Measurements from ENCODE around the gene TSPY10. TPM values are rescaled to one million over a fixed set of nuclear protein-coding genes. Genes with fewer than 3 reads are reported as not detected.
"Not testable (repeated sequence)": the region's sequence is repeated elsewhere in the genome, so short reads cannot be mapped to it uniquely, and the experiment has no call there.

Gene TSPY10, protein sequence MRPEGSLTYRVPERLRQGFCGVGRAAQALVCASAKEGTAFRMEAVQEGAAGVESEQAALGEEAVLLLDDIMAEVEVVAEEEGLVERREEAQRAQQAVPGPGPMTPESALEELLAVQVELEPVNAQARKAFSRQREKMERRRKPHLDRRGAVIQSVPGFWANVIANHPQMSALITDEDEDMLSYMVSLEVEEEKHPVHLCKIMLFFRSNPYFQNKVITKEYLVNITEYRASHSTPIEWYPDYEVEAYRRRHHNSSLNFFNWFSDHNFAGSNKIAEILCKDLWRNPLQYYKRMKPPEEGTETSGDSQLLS
- not detected in 2 replicates for total RNA-seq (2016; rRNA removed; fragmentation: Illumina TruSeq; extraction: Trizol)
- not detected in 2 replicates for total RNA-seq (2016; cell fraction: cytosol; rRNA removed; fragmentation: Illumina TruSeq; extraction: Trizol; ENCODE audit: low read depth)
- total RNA-seq (2016; cell fraction: insoluble cytoplasmic fraction; rRNA removed; fragmentation: Illumina TruSeq; extraction: Trizol) = not detected in 2 replicates
- not detected in 2 replicates for total RNA-seq (2016; cell fraction: membrane; rRNA removed; fragmentation: Illumina TruSeq; extraction: Trizol)
- not detected in 2 replicates for total RNA-seq (2016; cell fraction: nucleus; rRNA removed; fragmentation: Illumina TruSeq; extraction: Trizol)
- polyA plus RNA-seq (2011; rRNA removed) = not detected in 2 replicates
- not detected in 2 replicates for polyA plus RNA-seq (2011; cell fraction: cytosol; rRNA removed)
- polyA plus RNA-seq (2011; cell fraction: nucleus; rRNA removed) = not detected in 2 replicates
- not detected in 2 replicates for polyA plus RNA-seq (2012)
- polyA plus RNA-seq (2016; cell fraction: cytosol; fragmentation: Illumina TruSeq; extraction: Trizol; ENCODE audit: low read depth) = not detected in 2 replicates
- not detected in 2 replicates for polyA plus RNA-seq (2016; cell fraction: insoluble cytoplasmic fraction; fragmentation: Illumina TruSeq; extraction: Trizol; ENCODE audit: low read depth)
- polyA plus RNA-seq (2016; cell fraction: membrane; fragmentation: Illumina TruSeq; extraction: Trizol; ENCODE audit: low read depth) = not detected in 2 replicates
- not detected in 2 replicates for polyA plus RNA-seq (2016; cell fraction: nucleus; fragmentation: Illumina TruSeq; extraction: Trizol; ENCODE audit: insufficient read depth, low read depth)
- polyA minus RNA-seq (2011; rRNA and poly(A)+ RNA removed; ENCODE audit: low replicate concordance) = not detected in 2 replicates
- not detected in 2 replicates for polyA minus RNA-seq (2011; cell fraction: cytosol; rRNA and poly(A)+ RNA removed)
- not detected in 2 replicates for polyA minus RNA-seq (2011; cell fraction: nucleus; rRNA and poly(A)+ RNA removed)
- not detected for Bru-seq, nascent RNA
- BruChase-seq, experiment 1, labeled RNA remaining after a 6-hour chase = not detected
- not detected for BruChase-seq, experiment 2, labeled RNA remaining after a 2-hour chase
- long read RNA-seq, experiment 1 = 0 reads
- long read RNA-seq, experiment 2 = 0 reads

DNA sequence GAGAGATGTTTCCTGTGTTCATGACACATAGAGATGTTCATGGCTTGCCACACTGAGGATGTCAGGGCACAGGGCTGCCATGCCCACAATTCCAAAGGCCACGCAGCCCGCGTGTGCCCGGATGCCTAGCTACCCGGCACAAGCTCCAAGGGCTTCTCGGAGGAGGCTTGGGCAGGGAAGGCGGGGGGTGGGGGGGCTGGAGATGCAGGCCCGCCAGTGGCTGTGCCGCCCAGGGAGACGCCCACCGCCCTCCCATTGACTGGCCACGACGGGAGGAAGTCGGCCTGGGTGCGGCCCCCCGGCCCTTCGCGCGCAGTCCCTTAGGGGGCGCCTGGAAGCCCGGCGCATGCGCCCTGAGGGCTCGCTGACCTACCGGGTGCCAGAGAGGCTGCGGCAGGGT is at the start of gene TSPY10:
Gene TSPY10 (plus strand): TSS at position 301 of the 400 bp plus-strand sequence. CDS start 46 bp downstream, at position 347.
- H3K9me3 ChIP-seq (ENCODE audit: low read length); ATAC-seq; H2AFZ ChIP-seq (ENCODE audit: low read length); H4K20me1 ChIP-seq (ENCODE audit: insufficient read depth, low read length); H3K9ac ChIP-seq (ENCODE audit: insufficient read depth, low read depth, low read length); H3K79me2 ChIP-seq (ENCODE audit: insufficient read depth, low read length); POLR2A ChIA-PET; intact Hi-C loops (cut with micrococcal nuclease; ENCODE audit: unreplicated experiment); H3K27me3 ChIP-seq (ENCODE audit: control insufficient read depth in 1 of 2, insufficient read depth in 2 of 2, low read length in 2 of 2); H3K27ac ChIP-seq (ENCODE audit: extremely low read length, insufficient read depth, low read length); in situ Hi-C loops (cut with HindIII; ENCODE audit: extremely low pct_ligation_motif_present, low pct_unique_long_range_greater_than_20kb); BruUV-seq (replicated peaks); FAIRE-seq; H3K4me1 ChIP-seq (ENCODE audit: insufficient read depth, low read length); H3K36me3 ChIP-seq (replicated peaks in 1 of 2; ENCODE audit: control insufficient read depth in 1 of 2, insufficient read depth in 2 of 2, low read length in 2 of 2); CTCF ChIA-PET (ENCODE audit: low intra/inter-chr PET ratio, low total read pairs); H3K4me3 ChIP-seq (replicated peaks in 1 of 3; ENCODE audit: insufficient read depth in 1 of 3, low read depth in 2 of 3, low read length in 3 of 3); DNase-seq (ENCODE audit: low spot score); H3K4me2 ChIP-seq (ENCODE audit: low read depth, low read length): not testable (repeated sequence)
- no CpG with 5 or more reads among the region's 26 CpGs for WGBS (ENCODE audit: low lambda C conversion rate)

DNA sequence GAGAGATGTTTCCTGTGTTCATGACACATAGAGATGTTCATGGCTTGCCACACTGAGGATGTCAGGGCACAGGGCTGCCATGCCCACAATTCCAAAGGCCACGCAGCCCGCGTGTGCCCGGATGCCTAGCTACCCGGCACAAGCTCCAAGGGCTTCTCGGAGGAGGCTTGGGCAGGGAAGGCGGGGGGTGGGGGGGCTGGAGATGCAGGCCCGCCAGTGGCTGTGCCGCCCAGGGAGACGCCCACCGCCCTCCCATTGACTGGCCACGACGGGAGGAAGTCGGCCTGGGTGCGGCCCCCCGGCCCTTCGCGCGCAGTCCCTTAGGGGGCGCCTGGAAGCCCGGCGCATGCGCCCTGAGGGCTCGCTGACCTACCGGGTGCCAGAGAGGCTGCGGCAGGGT is 40.7 kb upstream of the TSPY10 start, which contains the start of gene TSPY9:
Gene TSPY9 (plus strand): TSS at position 301 of the 400 bp plus-strand sequence. CDS start 46 bp downstream, at position 347.
- H3K36me3 ChIP-seq (replicated peaks in 1 of 2; ENCODE audit: control insufficient read depth in 1 of 2, insufficient read depth in 2 of 2, low read length in 2 of 2); in situ Hi-C loops (cut with HindIII; ENCODE audit: extremely low pct_ligation_motif_present, low pct_unique_long_range_greater_than_20kb); H4K20me1 ChIP-seq (ENCODE audit: insufficient read depth, low read length); H3K4me1 ChIP-seq (ENCODE audit: insufficient read depth, low read length); H3K9me3 ChIP-seq (ENCODE audit: low read length); H3K4me3 ChIP-seq (replicated peaks in 1 of 3; ENCODE audit: insufficient read depth in 1 of 3, low read depth in 2 of 3, low read length in 3 of 3); H3K27ac ChIP-seq (ENCODE audit: extremely low read length, insufficient read depth, low read length); H3K4me2 ChIP-seq (ENCODE audit: low read depth, low read length); CTCF ChIA-PET (ENCODE audit: low intra/inter-chr PET ratio, low total read pairs); intact Hi-C loops (cut with micrococcal nuclease; ENCODE audit: unreplicated experiment); H3K9ac ChIP-seq (ENCODE audit: insufficient read depth, low read depth, low read length); H3K27me3 ChIP-seq (ENCODE audit: control insufficient read depth in 1 of 2, insufficient read depth in 2 of 2, low read length in 2 of 2); FAIRE-seq; ATAC-seq; H3K79me2 ChIP-seq (ENCODE audit: insufficient read depth, low read length); POLR2A ChIA-PET; BruUV-seq (replicated peaks); DNase-seq (ENCODE audit: low spot score); H2AFZ ChIP-seq (ENCODE audit: low read length): not testable (repeated sequence)
- no CpG with 5 or more reads among the region's 26 CpGs for WGBS (ENCODE audit: low lambda C conversion rate)

DNA sequence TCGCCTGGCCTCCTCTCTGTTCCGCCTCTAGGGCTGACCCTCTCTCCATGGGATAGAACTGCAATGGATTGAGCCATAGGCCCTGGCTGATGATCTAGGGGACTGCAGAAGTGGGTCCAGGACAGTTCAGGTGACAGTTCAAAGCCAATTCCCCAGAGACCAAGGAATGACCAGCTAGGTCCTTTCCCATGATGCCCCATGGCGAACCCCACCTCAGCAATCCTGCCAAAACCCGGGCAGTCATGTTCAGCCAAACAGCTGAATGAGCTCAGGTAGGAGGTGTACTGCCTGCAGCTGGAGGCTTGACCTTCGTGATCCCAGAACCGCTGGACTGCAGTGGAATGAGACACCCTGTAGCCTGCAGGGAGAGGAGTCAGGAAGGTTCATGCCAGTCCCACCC is 23.3 kb upstream of the TSPY10 start:
- POLR2A ChIA-PET; DNase-seq (ENCODE audit: low spot score); H3K4me1 ChIP-seq (ENCODE audit: insufficient read depth, low read length); FAIRE-seq; BruUV-seq (replicated peaks); H3K9me3 ChIP-seq (ENCODE audit: low read length); ATAC-seq; H3K4me3 ChIP-seq (replicated peaks in 1 of 3; ENCODE audit: insufficient read depth in 1 of 3, low read depth in 2 of 3, low read length in 3 of 3); H3K27me3 ChIP-seq (ENCODE audit: control insufficient read depth in 1 of 2, insufficient read depth in 2 of 2, low read length in 2 of 2); CTCF ChIA-PET (ENCODE audit: low intra/inter-chr PET ratio, low total read pairs); H3K4me2 ChIP-seq (ENCODE audit: low read depth, low read length); H2AFZ ChIP-seq (ENCODE audit: low read length); H3K27ac ChIP-seq (ENCODE audit: extremely low read length, insufficient read depth, low read length); H3K9ac ChIP-seq (ENCODE audit: insufficient read depth, low read depth, low read length); H3K79me2 ChIP-seq (ENCODE audit: insufficient read depth, low read length); H4K20me1 ChIP-seq (ENCODE audit: insufficient read depth, low read length); intact Hi-C loops (cut with micrococcal nuclease; ENCODE audit: unreplicated experiment); in situ Hi-C loops (cut with HindIII; ENCODE audit: extremely low pct_ligation_motif_present, low pct_unique_long_range_greater_than_20kb); H3K36me3 ChIP-seq (replicated peaks in 1 of 2; ENCODE audit: control insufficient read depth in 1 of 2, insufficient read depth in 2 of 2, low read length in 2 of 2): not testable (repeated sequence)
- 8% methylated on average over 2 of the region's 6 CpGs for WGBS (ENCODE audit: low lambda C conversion rate)

Data from HepG2 (cell line).